Tibial artery (tissue), 4 donors: Measurements from ENCODE around the gene NKX2-3.

ENCODE experiments used
- DNase-seq, 2 donors: peaks; one replicate each; pipeline ENCODE4 v3.0.0-alpha.2; 2019
- H3K27ac ChIP-seq, 2 donors: fragments of 200-600 bp; sonication (generic) in 1 of 2; 1 replicate in 1 of 2; 2 replicates in 1 of 2; pipeline ENCODE4 v1.5.1; 2018 to 2019; ENCODE audit warnings: mild to moderate bottlenecking in 1 of 2
- H3K27me3 ChIP-seq, 2 donors: fragments of 200-600 bp; sonication (generic) in 1 of 2; one replicate each; pipeline versions ENCODE4 v1.5.1 to v1.6.0; 2016 to 2019
- H3K36me3 ChIP-seq, 3 donors: fragments of 200-600 bp; sonication (generic) in 2 of 3; one replicate each; pipeline ENCODE4 v1.5.1; 2016 to 2019; ENCODE audit warnings: mild to moderate bottlenecking in 2 of 3
- H3K4me1 ChIP-seq, 4 donors: fragments of 200-600 bp; sonication (generic) in 2 of 4; 1 replicate in 3 of 4; 2 replicates in 1 of 4; pipeline ENCODE4 v1.5.1; 2016 to 2019
- H3K4me3 ChIP-seq, 2 donors: fragments of 200-600 bp; sonication (generic) in 1 of 2; 1 replicate in 1 of 2; 2 replicates in 1 of 2; pipeline ENCODE4 v1.5.1; 2018 to 2019; ENCODE audit warnings: mild to moderate bottlenecking in 2 of 2
- H3K9me3 ChIP-seq, 3 donors: fragments of 200-600 bp; sonication (generic) in 1 of 3; one replicate each; pipeline ENCODE4 v1.5.1; 2016 to 2019
- CTCF ChIP-seq, 2 experiments: fragments of 200-600 bp in 1 of 2; fragments of 450-650 bp in 1 of 2; IDR thresholded peaks; one replicate each; pipeline ENCODE4 v1.5.1; 2017 to 2019; ENCODE audit warnings: antibody characterized with exemption in 2 of 2, mild to moderate bottlenecking in 1 of 2, moderate library complexity in 1 of 2
- intact Hi-C: fragments of 100-400 bp; cut with DNase I; formaldehyde crosslinking; loops from one replicate; pipeline ENCODE4 v1.15.0; 2023; ENCODE audit warnings: low total_unique reads

The NKX2-3 gene

GRCh38 chr10:99569253-99569939 is 36.7 kb downstream of the NKX2-3 start:
- no peak for TF ChIP-seq CTCF (IDR thresholded peaks at IDR 0.05)
- Histone ChIP-seq H3K4me3 (no peak overlapping the region), H3K4me1 (no peaks in the 10 kb centered on the region), H3K36me3 (no peaks in the 10 kb centered on the region), H3K27ac (no peak overlapping the region), H3K9me3 (no peaks in the 10 kb centered on the region), H3K27me3 (peaks cover 0 to 25% of the 10 kb centered on the region in 2 donors)
- no peak for DNase-seq
- intact Hi-C loops = no loop called here

- intact Hi-C loops = no loop called here
- DNase-seq = no peak
- Histone ChIP-seq H3K36me3 (no peaks in the 10 kb centered on the region), H3K9me3 (no peaks in the 10 kb centered on the region), H3K4me1 (no peaks in the 10 kb centered on the region), H3K27ac (no peak overlapping the region), H3K4me3 (no peak overlapping the region), H3K27me3 (peaks cover 0 to 25% of the 10 kb centered on the region in 2 donors)
- TF ChIP-seq CTCF (IDR thresholded peaks at IDR 0.05) = no peak
These were observed 37.2 kb downstream of the NKX2-3 start for GRCh38 chr10:99569961-99570360.

DNA sequence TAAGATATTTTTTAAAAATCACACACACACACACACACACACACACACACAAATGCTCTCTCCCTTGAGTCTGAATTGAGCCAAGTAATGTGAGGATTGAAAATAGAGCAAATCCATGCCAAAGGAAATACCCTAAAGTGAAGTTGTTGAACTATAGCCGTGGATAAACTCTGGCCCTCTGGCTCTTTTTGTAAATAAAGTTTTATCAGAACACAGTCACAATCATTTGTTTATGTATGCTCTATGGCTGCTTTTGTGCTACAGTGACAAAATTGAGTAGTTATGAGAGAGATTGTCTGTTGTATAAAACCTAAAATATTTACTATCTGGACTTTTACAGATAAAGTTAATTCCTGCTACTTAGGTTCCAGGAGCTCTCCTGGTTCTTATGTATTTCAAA is 39.1 kb downstream of the NKX2-3 start:
- intact Hi-C loops = no loop called here
- no peaks in the 10 kb centered on the region for H3K36me3 ChIP-seq
- no peak for DNase-seq
- H3K9me3 ChIP-seq = no peaks in the 10 kb centered on the region
- peaks cover 0 to 25% of the 10 kb centered on the region in 2 donors for H3K27me3 ChIP-seq
- no peak overlapping the region for H3K27ac ChIP-seq
- H3K4me3 ChIP-seq = no peak overlapping the region
- no peaks in the 10 kb centered on the region for H3K4me1 ChIP-seq
- no peak for TF ChIP-seq CTCF (IDR thresholded peaks at IDR 0.05)

GRCh38 chr10:99573790-99574189 is 41.0 kb downstream of the NKX2-3 start:
- H3K4me1 ChIP-seq = no peaks in the 10 kb centered on the region
- no peak overlapping the region for H3K27ac ChIP-seq
- no peaks in the 10 kb centered on the region for H3K9me3 ChIP-seq
- DNase-seq = no peak
- H3K36me3 ChIP-seq = no peaks in the 10 kb centered on the region
- no peak overlapping the region for H3K4me3 ChIP-seq
- H3K27me3 ChIP-seq = peaks cover 0 to 30% of the 10 kb centered on the region in 2 donors
- intact Hi-C loops = no loop called here
- no peak for TF ChIP-seq CTCF (IDR thresholded peaks at IDR 0.05)

DNA sequence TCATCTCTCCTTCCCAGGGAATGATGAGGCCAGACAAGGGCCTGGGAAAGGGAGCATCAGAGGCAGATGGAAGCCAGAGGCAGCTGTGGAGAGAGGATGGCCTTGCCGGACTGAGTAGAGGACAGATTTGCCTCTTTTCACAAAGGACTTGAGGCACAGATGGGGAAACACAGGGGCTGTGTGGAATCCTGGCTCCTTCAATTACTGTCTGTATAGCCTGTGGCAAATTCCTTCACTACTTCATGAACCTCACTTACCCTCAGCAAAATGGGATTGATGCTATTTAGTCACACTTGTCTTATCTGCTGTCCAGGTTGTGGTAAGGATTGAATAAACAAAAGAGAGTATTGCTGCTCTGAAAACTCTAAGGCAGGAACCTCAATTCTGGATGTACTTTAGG is 47.2 kb downstream of the NKX2-3 start:
- Histone ChIP-seq H3K9me3 (no peaks in the 10 kb centered on the region), H3K27ac (no peak overlapping the region), H3K36me3 (no peaks in the 10 kb centered on the region), H3K27me3 (peaks cover 0 to 27% of the 10 kb centered on the region in 2 donors), H3K4me1 (no peaks in the 10 kb centered on the region), H3K4me3 (no peak overlapping the region)
- intact Hi-C loops = no loop called here
- no peak for TF ChIP-seq CTCF (IDR thresholded peaks at IDR 0.05)
- no peak for DNase-seq
